Measurements from ENCODE around the gene CD53.

CD53 gene

DNA sequence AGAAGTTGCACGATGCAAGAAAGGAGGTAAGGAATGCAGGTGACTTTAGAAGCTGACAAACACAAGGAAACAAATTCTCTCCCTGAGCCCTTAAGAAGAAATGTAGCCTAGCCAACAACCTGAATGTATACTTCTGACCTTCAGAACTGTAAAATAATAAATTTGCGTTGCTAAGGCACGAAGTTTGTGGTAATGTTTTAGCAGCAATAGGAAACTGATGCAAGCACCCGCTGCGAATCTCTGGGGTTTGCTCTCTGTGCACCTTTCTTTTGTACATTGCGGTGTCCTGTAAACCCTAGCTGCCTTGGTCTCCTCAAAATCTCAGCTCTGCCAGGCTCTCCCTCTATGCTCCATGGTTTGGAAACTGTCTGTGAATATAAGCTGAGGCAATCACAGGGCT lies 15.1 kb downstream of the CD53 start:
- Histone ChIP-seq H3K9me3 (ENCODE audit: control insufficient read depth, low read length) (no peaks in the 10 kb centered on the region), H3K36me3 (ENCODE audit: control insufficient read depth, insufficient read depth, low read length) (peaks cover 23% of the 10 kb centered on the region), H3K27me3 (replicated peaks; ENCODE audit: control insufficient read depth, insufficient read depth, low read length, poor library complexity, severe bottlenecking) (no peaks in the 10 kb centered on the region), H3K4me1 (ENCODE audit: control insufficient read depth, insufficient read depth, low read length, poor library complexity, severe bottlenecking) (peaks cover 26% of the 10 kb centered on the region), H3K27ac (ENCODE audit: insufficient read depth, low read length, poor library complexity, severe bottlenecking) (no peak overlapping the region), H3K4me3 (ENCODE audit: insufficient read depth, low read depth, low read length, poor library complexity, severe bottlenecking) (no peak overlapping the region)
- DNase-seq: no peak

- Histone ChIP-seq H3K4me3 (ENCODE audit: insufficient read depth, low read depth, low read length, poor library complexity, severe bottlenecking) (no peak overlapping the region), H3K36me3 (ENCODE audit: control insufficient read depth, insufficient read depth, low read length) (peaks cover 28% of the 10 kb centered on the region), H3K27ac (ENCODE audit: insufficient read depth, low read length, poor library complexity, severe bottlenecking) (no peak overlapping the region), H3K9me3 (ENCODE audit: control insufficient read depth, low read length) (no peaks in the 10 kb centered on the region), H3K27me3 (replicated peaks; ENCODE audit: control insufficient read depth, insufficient read depth, low read length, poor library complexity, severe bottlenecking) (no peaks in the 10 kb centered on the region), H3K4me1 (ENCODE audit: control insufficient read depth, insufficient read depth, low read length, poor library complexity, severe bottlenecking) (peaks cover 24% of the 10 kb centered on the region)
- DNase-seq: no peak
Measured at GRCh38 chr1:110888641-110889040, 15.7 kb downstream of the CD53 start.

GRCh38 chr1:110890474-110891196 lies 17.7 kb downstream of the CD53 start:
- peaks cover 41% of the 10 kb centered on the region for H3K4me1 ChIP-seq (ENCODE audit: control insufficient read depth, insufficient read depth, low read length, poor library complexity, severe bottlenecking)
- H3K9me3 ChIP-seq (ENCODE audit: control insufficient read depth, low read length): no peaks in the 10 kb centered on the region
- no peak overlapping the region for H3K4me3 ChIP-seq (ENCODE audit: insufficient read depth, low read depth, low read length, poor library complexity, severe bottlenecking)
- H3K27me3 ChIP-seq (replicated peaks; ENCODE audit: control insufficient read depth, insufficient read depth, low read length, poor library complexity, severe bottlenecking): no peaks in the 10 kb centered on the region
- peak overlapping the region; percentile 20 for H3K27ac ChIP-seq (ENCODE audit: insufficient read depth, low read length, poor library complexity, severe bottlenecking)
- no peak for DNase-seq
- peaks cover 47% of the 10 kb centered on the region for H3K36me3 ChIP-seq (ENCODE audit: control insufficient read depth, insufficient read depth, low read length)

GRCh38 chr1:110893908-110894490 lies 21.1 kb downstream of the CD53 start:
- Histone ChIP-seq H3K4me1 (ENCODE audit: control insufficient read depth, insufficient read depth, low read length, poor library complexity, severe bottlenecking) (peaks cover 44% of the 10 kb centered on the region), H3K27me3 (replicated peaks; ENCODE audit: control insufficient read depth, insufficient read depth, low read length, poor library complexity, severe bottlenecking) (no peaks in the 10 kb centered on the region), H3K27ac (ENCODE audit: insufficient read depth, low read length, poor library complexity, severe bottlenecking) (peak overlapping the region; percentile 35), H3K4me3 (ENCODE audit: insufficient read depth, low read depth, low read length, poor library complexity, severe bottlenecking) (no peak overlapping the region), H3K9me3 (ENCODE audit: control insufficient read depth, low read length) (no peaks in the 10 kb centered on the region), H3K36me3 (ENCODE audit: control insufficient read depth, insufficient read depth, low read length) (peaks cover 70% of the 10 kb centered on the region)
- DNase-seq: no peak

DNA sequence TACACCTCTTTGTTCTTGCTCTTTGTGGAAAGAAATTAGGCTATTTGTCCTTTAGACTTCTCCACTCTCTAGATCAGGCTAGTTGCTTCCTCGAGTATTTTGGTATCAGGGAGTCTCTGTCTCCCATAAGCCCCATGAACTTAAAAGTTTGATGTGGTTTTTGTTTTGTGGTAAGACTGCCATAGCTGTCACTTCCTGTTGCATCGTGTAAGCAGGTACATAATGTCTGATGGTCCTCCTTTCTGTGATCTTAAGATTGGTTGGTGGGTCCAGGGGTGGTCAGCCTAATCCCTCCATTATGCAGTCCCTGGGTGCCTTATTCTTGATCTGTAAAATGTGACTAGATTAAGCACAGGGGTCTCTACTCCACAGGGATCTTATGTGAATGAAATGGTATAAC lies 23.1 kb downstream of the CD53 start:
- no peak for DNase-seq
- peaks cover 84% of the 10 kb centered on the region for H3K36me3 ChIP-seq (ENCODE audit: control insufficient read depth, insufficient read depth, low read length)
- peaks cover 36% of the 10 kb centered on the region for H3K4me1 ChIP-seq (ENCODE audit: control insufficient read depth, insufficient read depth, low read length, poor library complexity, severe bottlenecking)
- peak overlapping the region; percentile 44 for H3K27ac ChIP-seq (ENCODE audit: insufficient read depth, low read length, poor library complexity, severe bottlenecking)
- no peak overlapping the region for H3K4me3 ChIP-seq (ENCODE audit: insufficient read depth, low read depth, low read length, poor library complexity, severe bottlenecking)
- no peaks in the 10 kb centered on the region for H3K9me3 ChIP-seq (ENCODE audit: control insufficient read depth, low read length)
- no peaks in the 10 kb centered on the region for H3K27me3 ChIP-seq (replicated peaks; ENCODE audit: control insufficient read depth, insufficient read depth, low read length, poor library complexity, severe bottlenecking)

- H3K27ac ChIP-seq (ENCODE audit: insufficient read depth, low read length, poor library complexity, severe bottlenecking): no peak overlapping the region
- no peaks in the 10 kb centered on the region for H3K27me3 ChIP-seq (replicated peaks; ENCODE audit: control insufficient read depth, insufficient read depth, low read length, poor library complexity, severe bottlenecking)
- no peaks in the 10 kb centered on the region for H3K9me3 ChIP-seq (ENCODE audit: control insufficient read depth, low read length)
- DNase-seq: no peak
- no peak overlapping the region for H3K4me3 ChIP-seq (ENCODE audit: insufficient read depth, low read depth, low read length, poor library complexity, severe bottlenecking)
- H3K4me1 ChIP-seq (ENCODE audit: control insufficient read depth, insufficient read depth, low read length, poor library complexity, severe bottlenecking): peaks cover 36% of the 10 kb centered on the region
- H3K36me3 ChIP-seq (ENCODE audit: control insufficient read depth, insufficient read depth, low read length): peaks cover 70% of the 10 kb centered on the region
Measured at GRCh38 chr1:110897681-110898080, 24.7 kb downstream of the CD53 start.

DNA sequence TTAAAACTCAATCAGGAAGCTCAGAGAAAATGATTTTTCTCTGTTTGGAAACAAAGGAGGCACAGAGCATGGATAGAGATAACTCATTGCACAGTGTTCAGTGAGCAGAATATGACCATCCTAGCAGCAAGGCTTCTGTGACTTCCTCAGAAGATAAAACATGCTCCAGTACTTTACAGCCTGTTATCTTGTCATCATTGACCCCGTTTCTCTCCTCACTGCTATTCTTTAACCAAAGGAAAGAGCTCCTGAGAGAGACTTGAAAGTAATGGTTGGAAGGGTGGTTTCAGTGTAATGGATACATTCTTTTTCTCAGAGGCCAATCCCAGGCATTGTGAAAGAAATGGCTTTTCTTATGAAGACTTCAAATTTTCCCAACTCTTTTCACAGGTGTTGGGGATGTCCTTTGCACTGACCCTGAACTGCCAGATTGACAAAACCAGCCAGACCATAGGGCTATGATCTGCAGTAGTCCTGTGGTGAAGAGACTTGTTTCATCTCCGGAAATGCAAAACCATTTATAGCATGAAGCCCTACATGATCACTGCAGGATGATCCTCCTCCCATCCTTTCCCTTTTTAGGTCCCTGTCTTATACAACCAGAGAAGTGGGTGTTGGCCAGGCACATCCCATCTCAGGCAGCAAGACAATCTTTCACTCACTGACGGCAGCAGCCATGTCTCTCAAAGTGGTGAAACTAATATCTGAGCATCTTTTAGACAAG lies 25.9 kb downstream of the CD53 start:
- no peak for DNase-seq
- Histone ChIP-seq H3K4me1 (ENCODE audit: control insufficient read depth, insufficient read depth, low read length, poor library complexity, severe bottlenecking) (peaks cover 32% of the 10 kb centered on the region), H3K27me3 (replicated peaks; ENCODE audit: control insufficient read depth, insufficient read depth, low read length, poor library complexity, severe bottlenecking) (no peaks in the 10 kb centered on the region), H3K9me3 (ENCODE audit: control insufficient read depth, low read length) (no peaks in the 10 kb centered on the region), H3K36me3 (ENCODE audit: control insufficient read depth, insufficient read depth, low read length) (peaks cover 64% of the 10 kb centered on the region), H3K4me3 (ENCODE audit: insufficient read depth, low read depth, low read length, poor library complexity, severe bottlenecking) (no peak overlapping the region), H3K27ac (ENCODE audit: insufficient read depth, low read length, poor library complexity, severe bottlenecking) (no peak overlapping the region)

- DNase-seq: no peak
- Histone ChIP-seq H3K27me3 (replicated peaks; ENCODE audit: control insufficient read depth, insufficient read depth, low read length, poor library complexity, severe bottlenecking) (no peaks in the 10 kb centered on the region), H3K4me3 (ENCODE audit: insufficient read depth, low read depth, low read length, poor library complexity, severe bottlenecking) (no peak overlapping the region), H3K4me1 (ENCODE audit: control insufficient read depth, insufficient read depth, low read length, poor library complexity, severe bottlenecking) (peaks cover 26% of the 10 kb centered on the region), H3K9me3 (ENCODE audit: control insufficient read depth, low read length) (peaks cover 3% of the 10 kb centered on the region), H3K27ac (ENCODE audit: insufficient read depth, low read length, poor library complexity, severe bottlenecking) (no peak overlapping the region), H3K36me3 (ENCODE audit: control insufficient read depth, insufficient read depth, low read length) (peaks cover 58% of the 10 kb centered on the region)
Measured at GRCh38 chr1:110899458-110899843, 26.5 kb downstream of the CD53 start.

- no peak overlapping the region for H3K27ac ChIP-seq (ENCODE audit: insufficient read depth, low read length, poor library complexity, severe bottlenecking)
- no peaks in the 10 kb centered on the region for H3K27me3 ChIP-seq (replicated peaks; ENCODE audit: control insufficient read depth, insufficient read depth, low read length, poor library complexity, severe bottlenecking)
- no peaks in the 10 kb centered on the region for H3K4me1 ChIP-seq (ENCODE audit: control insufficient read depth, insufficient read depth, low read length, poor library complexity, severe bottlenecking)
- H3K9me3 ChIP-seq (ENCODE audit: control insufficient read depth, low read length): peaks cover 13% of the 10 kb centered on the region
- peaks cover 27% of the 10 kb centered on the region for H3K36me3 ChIP-seq (ENCODE audit: control insufficient read depth, insufficient read depth, low read length)
- no peak overlapping the region for H3K4me3 ChIP-seq (ENCODE audit: insufficient read depth, low read depth, low read length, poor library complexity, severe bottlenecking)
- no peak for DNase-seq
Measured at GRCh38 chr1:110902820-110903463, 30.0 kb downstream of the CD53 start.
